H1 (cell line): ENCODE data around the gene CTNND2. TPM values are rescaled to one million over a fixed set of nuclear protein-coding genes. Genes with fewer than 3 reads are reported as not detected.

ENCODE experiments used
- CHD7 ChIP-seq: fragments of 300-600 bp; sonication (generic); IDR thresholded peaks from 2 replicates; pipeline ENCODE4 v1.7.1; 2012; ENCODE audit warnings: low read length, moderate library complexity, mild to moderate bottlenecking, inconsistent platforms; ENCODE audit not compliant: insufficient replicate concordance
- CTBP2 ChIP-seq: IDR thresholded peaks from 2 replicates; pipeline ENCODE4 v1.7.0; 2011; ENCODE audit warnings: borderline replicate concordance, mild to moderate bottlenecking, moderate library complexity, mixed read lengths, low read length; ENCODE audit not compliant: insufficient read depth, insufficient read length
- SP2 ChIP-seq: IDR thresholded peaks from 2 replicates; pipeline ENCODE4 v1.6.1; 2012; ENCODE audit warnings: mild to moderate bottlenecking, low read length, inconsistent platforms
- polyA plus RNA-seq, 7 experiments: library from polyadenylated mRNA; depleted of rRNA in 3 of 7; stranded (reverse) in 5 of 7; unstranded in 2 of 7; fragments of >200 nt in 5 of 7; fragments of 200-250 nt in 2 of 7; gene quantifications; 1 replicate in 5 of 7; 2 replicates in 1 of 7; 4 replicates in 1 of 7; pipeline versions ENCODE4 v1.2.1 to v1.2.3, GENCODE V29; 2011 to 2013; ENCODE audit warnings: missing spikeins in 2 of 7, mixed read lengths in 2 of 7
- total RNA-seq: library from RNA; stranded (reverse); fragmentation: NEBNext Ultra II Directional; extraction: Animal tissue kit (Norgen Biotek cat#: 25700); gene quantifications from 2 replicates; pipeline ENCODE4 v1.2.1, GENCODE V29; 2021

Gene CTNND2
- total and polyA plus RNA-seq, 2 of the 8 experiments (the other 6 are each of a cell fraction or from before 2014, with no cell fraction given) = 7.4 to 14.2 TPM

- no peak for TF ChIP-seq CHD7
- TF ChIP-seq CTBP2 = no peak
- TF ChIP-seq SP2 = no peak
Measured at GRCh38 chr5:11056560-11056959, 847.7 kb downstream of the CTNND2 start (continued).
